ENCODE data around the gene CSF2.
A peak's percentile ranks its signal among the peaks of the same experiment; 100 is the strongest.

The CSF2 gene

GRCh38 chr5:132055441-132055807 is 18.2 kb upstream of the CSF2 start:
- DNase-seq = no peak

GRCh38 chr5:132055808-132056609 is 17.6 kb upstream of the CSF2 start:
- no peak for DNase-seq

GRCh38 chr5:132056610-132057497 is 16.7 kb upstream of the CSF2 start:
- DNase-seq = no peak

GRCh38 chr5:132057498-132058255 is 15.9 kb upstream of the CSF2 start:
- no peak for DNase-seq

GRCh38 chr5:132058646-132059042 is 14.9 kb upstream of the CSF2 start:
- no peak for DNase-seq

GRCh38 chr5:132059043-132059695 is 14.4 kb upstream of the CSF2 start:
- DNase-seq = no peak

GRCh38 chr5:132059696-132060500 is 13.7 kb upstream of the CSF2 start:
- DNase-seq = no peak

GRCh38 chr5:132060501-132061161 is 13.0 kb upstream of the CSF2 start, which contains the start of gene IL3:
IL3 (plus strand) TSS chr5:132060655; CDS start chr5:132060707, 52 bp downstream.
- DNase-seq = no peak

- DNase-seq = no peak
Measured at GRCh38 chr5:132063090-132063911, 10.3 kb upstream of the CSF2 start.

GRCh38 chr5:132064140-132064539 is 9.4 kb upstream of the CSF2 start:
- no peak for DNase-seq

GRCh38 chr5:132064738-132065331 is 8.8 kb upstream of the CSF2 start:
- DNase-seq = peak; percentile 23

- DNase-seq = peak; percentile 29
Measured at GRCh38 chr5:132065351-132065937, 8.1 kb upstream of the CSF2 start.

- no peak for DNase-seq
Measured at GRCh38 chr5:132065951-132066701, 7.5 kb upstream of the CSF2 start.

GRCh38 chr5:132066871-132067270 is 6.7 kb upstream of the CSF2 start:
- no peak for DNase-seq

GRCh38 chr5:132067451-132067850 is 6.1 kb upstream of the CSF2 start:
- no peak for DNase-seq

- no peak for DNase-seq
Measured at GRCh38 chr5:132067941-132068808, 5.4 kb upstream of the CSF2 start.

- no peak for DNase-seq
Measured at GRCh38 chr5:132069561-132069960, 4.0 kb upstream of the CSF2 start.

GRCh38 chr5:132069994-132070393 is 3.6 kb upstream of the CSF2 start:
- no peak for DNase-seq
